Stimulated activated CD4-positive, alpha-beta T cell treated with anti-CD3 and anti-CD28 coated beads, Interleukin-12 subunit alpha, Interleukin-12 subunit beta, amount 100 ng/mL, for 24 hours (primary cell): ENCODE measurements around the gene FMNL2.

Source experiments
- DNase-seq, 2 experiments: peaks; one replicate each; pipeline ENCODE4 v3.0.0-alpha.2; 2020; ENCODE audit warnings: low read depth in 2 of 2

The FMNL2 gene

DNA sequence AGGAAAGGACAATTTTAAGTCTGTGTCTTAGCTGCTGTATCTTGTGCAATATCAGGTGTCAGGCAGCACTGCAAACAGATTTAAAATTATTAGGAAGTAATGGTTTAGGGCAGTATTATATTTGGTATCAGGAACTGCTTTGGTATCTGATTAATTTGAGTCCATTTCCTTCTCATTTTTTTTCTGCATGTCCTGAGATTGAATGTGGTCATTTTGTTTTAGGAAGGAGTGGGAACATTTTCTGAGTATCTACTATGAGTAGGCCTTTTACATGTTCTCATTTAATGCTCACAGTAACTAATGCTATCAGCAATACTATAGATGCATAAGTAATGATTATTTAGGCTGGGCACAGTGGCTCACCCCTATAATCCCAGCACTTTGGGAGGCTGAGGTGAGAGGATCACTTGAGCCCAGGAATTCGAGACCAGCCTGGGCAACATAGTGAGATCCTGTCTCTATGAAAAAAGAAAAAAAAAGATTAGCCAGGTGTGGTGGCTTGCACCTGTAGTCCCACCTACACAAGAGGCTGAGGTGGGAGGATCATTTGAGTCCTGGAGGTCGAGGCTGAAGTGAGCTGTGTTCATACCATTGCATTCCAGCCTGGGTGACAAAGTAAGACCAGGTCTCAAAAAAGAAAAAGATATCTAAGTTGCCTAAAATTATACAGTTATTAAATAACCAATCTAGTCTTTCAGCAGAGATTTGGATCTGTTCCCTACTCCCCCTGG lies 4.7 kb downstream of the FMNL2 start:
- no peak for DNase-seq

DNA sequence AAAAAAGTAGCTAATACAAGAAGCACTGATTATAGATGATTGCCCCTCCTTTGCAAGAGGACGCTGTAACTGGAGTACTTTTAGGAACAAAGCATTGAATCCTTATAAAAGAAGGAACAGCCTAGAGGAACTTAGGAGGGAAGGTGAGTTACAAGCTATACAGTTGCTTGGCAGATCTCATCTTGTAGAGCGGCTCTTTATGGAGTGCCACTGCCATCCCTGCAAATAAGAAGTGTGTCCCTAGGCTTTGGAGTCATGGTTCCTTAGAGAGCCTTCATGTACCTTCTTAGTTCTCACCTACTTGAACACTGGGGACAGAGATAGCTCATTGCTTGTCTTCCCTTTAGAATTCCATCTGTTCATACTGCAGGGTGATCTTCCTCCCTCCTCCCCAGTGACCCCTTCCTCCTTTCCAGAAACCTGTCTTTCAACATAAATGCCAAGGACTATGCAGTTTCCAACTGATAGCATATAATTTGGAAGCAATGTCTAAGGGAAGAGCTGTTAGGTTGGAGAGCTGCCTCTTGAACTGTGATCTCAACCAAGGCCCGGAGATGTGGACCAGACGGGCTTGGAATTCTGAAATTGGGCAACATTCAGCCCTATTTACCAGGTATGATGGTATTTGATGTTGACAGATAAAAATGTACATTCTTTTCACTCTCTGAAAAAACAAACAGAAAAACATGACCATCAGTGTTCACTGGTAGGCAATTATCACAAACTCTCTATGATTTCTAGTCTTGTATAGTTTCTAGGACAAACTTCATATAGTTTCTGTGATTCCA lies 7.5 kb downstream of the FMNL2 start:
- no peak for DNase-seq

- no peak for DNase-seq
These were observed 8.5 kb downstream of the FMNL2 start for GRCh38 chr2:152343426-152343825.

- no peak for DNase-seq
These were observed 9.7 kb downstream of the FMNL2 start for GRCh38 chr2:152344579-152345195.

DNA sequence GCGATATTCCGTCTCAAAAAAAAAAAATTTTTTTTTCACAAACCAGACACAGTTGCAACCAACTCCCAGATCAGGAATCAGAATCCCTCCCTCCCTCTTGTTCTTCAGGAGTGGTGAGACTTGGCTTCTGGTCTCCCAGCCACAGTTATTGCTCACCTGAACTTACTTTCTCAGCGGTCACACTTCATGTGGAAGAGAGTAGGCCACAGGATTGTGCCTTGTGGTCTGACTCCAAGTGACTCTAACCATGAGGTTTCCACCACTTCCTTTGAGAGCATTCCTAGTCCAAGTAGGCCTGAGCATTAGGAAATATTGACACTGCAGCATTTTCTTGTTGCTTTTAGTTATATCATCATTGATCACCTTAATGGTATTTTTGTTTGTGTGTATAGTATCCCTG lies 12.1 kb downstream of the FMNL2 start:
- DNase-seq, result no peak

- no peak for DNase-seq
These were observed 13.4 kb downstream of the FMNL2 start for GRCh38 chr2:152348388-152348787.

DNA sequence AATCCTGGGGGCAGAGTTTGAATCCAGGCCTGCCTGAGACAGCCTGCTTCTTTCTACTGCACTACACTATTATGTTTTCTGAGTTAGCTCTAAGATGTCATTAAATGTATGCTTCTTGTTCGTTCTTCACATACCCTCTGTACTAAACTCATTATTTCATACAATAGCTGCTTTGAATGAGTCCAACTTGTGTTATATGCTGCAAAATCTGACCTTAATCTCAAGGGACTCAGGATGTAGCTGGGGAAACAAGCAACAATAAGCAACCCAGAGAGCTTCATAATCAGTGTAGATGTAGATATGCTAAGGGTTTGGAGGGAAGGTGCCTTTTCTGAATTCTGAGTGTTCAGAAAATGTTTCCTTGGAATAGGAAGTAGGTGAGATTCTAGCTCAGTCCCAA lies 14.4 kb downstream of the FMNL2 start:
- DNase-seq, result no peak

GRCh38 chr2:152350155-152350679 lies 15.2 kb downstream of the FMNL2 start:
- DNase-seq, result no peak

DNA sequence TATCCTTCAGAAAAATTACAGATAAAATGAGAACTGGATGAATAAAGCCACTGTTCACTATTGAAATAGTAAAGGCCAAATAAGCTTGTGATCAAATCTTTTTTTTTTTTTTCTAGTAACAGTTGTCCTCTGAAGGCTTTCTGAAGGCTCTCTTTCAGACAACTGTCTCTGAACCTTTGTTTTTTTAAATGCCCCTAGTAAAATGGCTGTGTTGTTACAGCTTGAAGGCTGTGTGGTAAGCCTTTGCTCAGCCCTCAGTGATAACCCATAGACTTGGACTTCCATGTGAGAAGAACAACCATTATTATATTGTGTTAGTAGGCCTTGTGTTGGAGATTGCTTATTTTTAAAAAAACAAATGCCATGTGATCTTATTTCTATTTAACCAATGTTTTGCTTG lies 17.6 kb downstream of the FMNL2 start:
- no peak for DNase-seq

GRCh38 chr2:152353364-152353763 lies 18.4 kb downstream of the FMNL2 start:
- no peak for DNase-seq

GRCh38 chr2:152354069-152354755 lies 19.2 kb downstream of the FMNL2 start:
- no peak for DNase-seq

- DNase-seq, result no peak
These were observed 19.9 kb downstream of the FMNL2 start for GRCh38 chr2:152354909-152355308.

GRCh38 chr2:152355409-152355831 lies 20.4 kb downstream of the FMNL2 start:
- DNase-seq, result no peak

DNA sequence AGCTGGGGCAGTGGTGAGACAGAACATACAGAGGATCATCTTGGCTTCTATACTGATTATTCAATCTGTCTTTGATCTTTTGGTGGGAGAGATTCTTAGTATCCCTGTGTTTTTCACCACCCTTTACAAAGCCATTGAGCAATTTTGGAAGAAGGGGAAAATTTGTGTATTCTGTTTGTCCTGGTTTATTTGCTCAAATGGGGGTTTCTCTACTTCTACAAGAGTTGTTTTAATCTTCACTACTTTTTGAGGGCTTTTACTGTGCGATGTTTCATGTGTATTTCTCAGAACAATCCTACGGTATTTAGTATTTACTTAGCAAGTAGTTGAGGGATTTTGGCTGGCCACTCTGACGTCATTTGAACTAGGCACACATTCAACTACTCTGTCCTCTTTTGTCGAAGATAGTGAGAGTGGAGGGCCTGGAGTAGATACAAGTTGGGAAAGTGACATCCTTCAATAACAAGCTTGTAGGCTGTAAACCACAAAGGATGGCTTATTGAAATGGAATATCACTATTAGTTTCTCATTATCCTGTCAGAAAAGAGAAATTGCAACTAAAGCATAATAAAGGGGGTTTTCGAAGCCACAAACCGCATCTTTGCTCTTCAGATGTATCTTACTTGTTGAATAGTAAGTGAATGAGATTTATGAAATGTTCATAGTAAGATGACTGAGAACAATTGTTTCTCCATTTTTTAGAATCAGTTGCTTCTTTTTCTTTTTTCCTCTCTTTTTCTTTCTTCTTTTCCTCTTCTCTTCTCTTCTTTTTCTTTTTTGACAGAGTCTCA lies 24.8 kb downstream of the FMNL2 start:
- no peak for DNase-seq

DNA sequence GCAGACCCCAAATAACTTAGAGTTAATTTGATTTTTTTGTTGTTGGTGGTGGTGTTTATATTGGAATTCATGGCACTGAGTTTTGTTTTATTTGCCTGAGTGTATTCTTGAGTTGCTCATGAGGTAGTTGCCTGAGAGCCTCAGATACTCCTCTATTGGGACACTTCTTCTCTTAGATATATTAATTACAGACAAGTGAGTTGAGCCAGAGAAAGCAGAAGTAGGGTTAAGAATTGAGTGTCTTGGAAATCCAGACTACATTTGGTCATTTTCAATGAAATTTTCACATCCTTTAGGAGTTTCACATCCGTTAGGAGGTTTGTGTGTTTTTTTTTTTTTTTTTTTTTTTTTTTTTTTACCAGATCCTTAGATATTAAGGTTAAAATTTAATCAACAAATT lies 29.0 kb downstream of the FMNL2 start:
- no peak for DNase-seq

- no peak for DNase-seq
These were observed 32.8 kb downstream of the FMNL2 start for GRCh38 chr2:152367547-152368390.

- no peak for DNase-seq
These were observed 34.3 kb downstream of the FMNL2 start for GRCh38 chr2:152369176-152369860.

DNA sequence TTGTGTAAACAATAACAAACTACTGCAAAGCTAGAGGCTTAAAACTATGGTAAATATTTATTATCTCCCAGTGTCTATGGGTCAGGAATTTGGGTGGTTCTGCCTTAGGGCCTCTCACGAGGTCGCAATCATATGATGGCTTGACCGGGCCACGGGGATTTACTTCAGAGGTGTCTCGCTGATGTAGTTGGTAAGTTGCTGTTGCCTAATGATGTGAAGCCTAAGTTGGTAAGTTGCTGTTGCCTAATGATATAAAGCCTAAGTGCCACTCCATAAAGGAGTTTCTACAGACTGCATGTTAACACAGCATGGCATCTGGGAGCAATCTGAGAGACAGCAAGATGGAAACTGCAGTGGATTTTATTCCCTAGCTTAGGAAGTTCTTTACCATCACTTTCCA lies 35.8 kb downstream of the FMNL2 start:
- DNase-seq, result no peak

GRCh38 chr2:152372438-152372984 lies 37.5 kb downstream of the FMNL2 start:
- no peak for DNase-seq
